ENCODE data around the gene DYSF. TPM values are rescaled to one million over a fixed set of nuclear protein-coding genes. Genes with fewer than 3 reads are reported as not detected.
A peak's percentile ranks its signal among the peaks of the same experiment; 100 is the strongest.

DYSF gene
- total and polyA plus RNA-seq, 2 donors from 2014 or later = 11.3 to 19.8 TPM

DNA sequence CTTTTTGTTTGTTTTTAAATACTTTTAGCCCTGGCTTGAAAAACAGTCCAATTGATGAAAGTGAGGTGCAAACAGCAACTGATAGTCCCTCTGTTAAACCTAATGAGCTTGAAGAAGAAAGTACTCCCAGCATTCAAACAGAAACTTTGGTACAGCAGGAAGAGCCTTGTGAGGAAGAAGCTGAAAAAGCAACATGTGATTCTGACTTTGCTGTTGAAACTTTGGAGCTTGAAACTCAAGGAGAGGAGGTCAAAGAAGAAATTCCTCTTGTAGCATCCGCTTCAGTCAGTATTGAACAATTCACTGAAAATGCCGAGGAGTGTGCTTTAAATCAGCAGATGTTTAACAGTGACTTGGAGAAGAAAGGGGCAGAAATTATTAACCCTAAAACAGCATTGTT lies 30.6 kb upstream of the DYSF start:
- intact Hi-C loops (cut with DNase I) = no loop called here
- no peaks in the 10 kb centered on the region for H3K4me1 ChIP-seq (ENCODE audit: control insufficient read depth in 2 of 3, insufficient read depth in 2 of 3, low read depth in 1 of 3, low read length in 3 of 3)
- H3K36me3 ChIP-seq (ENCODE audit: control insufficient read depth in 2 of 3, insufficient read depth in 3 of 3, low read length in 3 of 3) = peaks cover 5 to 28% (median 16%) of the 10 kb centered on the region in 3 donors
- no peaks in the 10 kb centered on the region for H3K9me3 ChIP-seq (ENCODE audit: control insufficient read depth in 2 of 3, insufficient read depth in 1 of 3, low read length in 3 of 3)
- no peak overlapping the region for H3K4me3 ChIP-seq (ENCODE audit: low read length in 3 of 3)
- FAIRE-seq (no peak), DNase-seq (no peak)
- H3K27ac ChIP-seq (ENCODE audit: low read depth in 2 of 2, low read length in 2 of 2) = no peak overlapping the region
- no peaks in the 10 kb centered on the region for H3K27me3 ChIP-seq (ENCODE audit: control insufficient read depth, insufficient read depth, low read length)
- no peak overlapping the region for H3K9ac ChIP-seq (ENCODE audit: low read length in 3 of 3)
- TF ChIP-seq, protein P1, sequence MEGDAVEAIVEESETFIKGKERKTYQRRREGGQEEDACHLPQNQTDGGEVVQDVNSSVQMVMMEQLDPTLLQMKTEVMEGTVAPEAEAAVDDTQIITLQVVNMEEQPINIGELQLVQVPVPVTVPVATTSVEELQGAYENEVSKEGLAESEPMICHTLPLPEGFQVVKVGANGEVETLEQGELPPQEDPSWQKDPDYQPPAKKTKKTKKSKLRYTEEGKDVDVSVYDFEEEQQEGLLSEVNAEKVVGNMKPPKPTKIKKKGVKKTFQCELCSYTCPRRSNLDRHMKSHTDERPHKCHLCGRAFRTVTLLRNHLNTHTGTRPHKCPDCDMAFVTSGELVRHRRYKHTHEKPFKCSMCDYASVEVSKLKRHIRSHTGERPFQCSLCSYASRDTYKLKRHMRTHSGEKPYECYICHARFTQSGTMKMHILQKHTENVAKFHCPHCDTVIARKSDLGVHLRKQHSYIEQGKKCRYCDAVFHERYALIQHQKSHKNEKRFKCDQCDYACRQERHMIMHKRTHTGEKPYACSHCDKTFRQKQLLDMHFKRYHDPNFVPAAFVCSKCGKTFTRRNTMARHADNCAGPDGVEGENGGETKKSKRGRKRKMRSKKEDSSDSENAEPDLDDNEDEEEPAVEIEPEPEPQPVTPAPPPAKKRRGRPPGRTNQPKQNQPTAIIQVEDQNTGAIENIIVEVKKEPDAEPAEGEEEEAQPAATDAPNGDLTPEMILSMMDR (IDR thresholded peaks at IDR 0.05; ENCODE audit: borderline replicate concordance, extremely low read depth, insufficient read depth) = no peak

DNA sequence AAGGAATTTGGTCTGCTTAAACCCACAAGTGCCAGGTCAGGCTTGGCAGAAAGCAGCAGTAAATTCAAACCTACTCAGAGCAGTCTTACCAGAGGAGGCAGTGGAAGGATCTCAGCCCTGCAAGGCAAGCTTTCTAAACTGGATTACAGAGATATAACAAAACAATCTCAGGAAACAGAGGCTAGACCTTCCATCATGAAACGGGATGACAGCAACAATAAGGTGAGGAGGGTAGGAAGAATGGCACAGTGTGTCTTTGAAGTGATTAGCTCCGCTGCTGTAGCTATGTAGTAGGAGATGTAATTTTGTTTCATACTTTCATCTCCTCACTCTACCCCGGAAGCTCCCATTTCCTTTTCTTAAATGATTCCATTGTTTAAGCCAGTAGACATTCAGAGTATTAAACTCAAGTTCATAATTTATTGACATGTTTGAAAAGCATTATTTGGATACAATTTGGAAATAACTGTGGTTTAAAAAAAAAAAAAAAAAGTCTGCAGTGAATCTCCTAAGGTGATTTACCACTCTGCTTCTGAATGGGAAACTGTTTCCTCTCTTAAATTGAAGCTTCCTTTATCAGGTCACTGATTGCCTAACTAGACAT lies 29.4 kb upstream of the DYSF start:
- no peaks in the 10 kb centered on the region for H3K27me3 ChIP-seq (ENCODE audit: control insufficient read depth, insufficient read depth, low read length)
- H3K4me3 ChIP-seq (ENCODE audit: low read length in 3 of 3) = no peak overlapping the region
- FAIRE-seq (no peak), DNase-seq (peak in 1 of 5 donors; percentile 23)
- H3K9ac ChIP-seq (ENCODE audit: low read length in 3 of 3) = no peak overlapping the region
- peaks cover 0 to 4% (median 0%) of the 10 kb centered on the region in 3 donors for H3K4me1 ChIP-seq (ENCODE audit: control insufficient read depth in 2 of 3, insufficient read depth in 2 of 3, low read depth in 1 of 3, low read length in 3 of 3)
- H3K36me3 ChIP-seq (ENCODE audit: control insufficient read depth in 2 of 3, insufficient read depth in 3 of 3, low read length in 3 of 3) = peaks cover 12 to 31% (median 16%) of the 10 kb centered on the region in 3 donors
- H3K27ac ChIP-seq (ENCODE audit: low read depth in 2 of 2, low read length in 2 of 2) = no peak overlapping the region
- no peaks in the 10 kb centered on the region for H3K9me3 ChIP-seq (ENCODE audit: control insufficient read depth in 2 of 3, insufficient read depth in 1 of 3, low read length in 3 of 3)
- TF ChIP-seq, protein P1 (IDR thresholded peaks at IDR 0.05; ENCODE audit: borderline replicate concordance, extremely low read depth, insufficient read depth) = no peak
- intact Hi-C loops (cut with DNase I) = no loop called here

DNA sequence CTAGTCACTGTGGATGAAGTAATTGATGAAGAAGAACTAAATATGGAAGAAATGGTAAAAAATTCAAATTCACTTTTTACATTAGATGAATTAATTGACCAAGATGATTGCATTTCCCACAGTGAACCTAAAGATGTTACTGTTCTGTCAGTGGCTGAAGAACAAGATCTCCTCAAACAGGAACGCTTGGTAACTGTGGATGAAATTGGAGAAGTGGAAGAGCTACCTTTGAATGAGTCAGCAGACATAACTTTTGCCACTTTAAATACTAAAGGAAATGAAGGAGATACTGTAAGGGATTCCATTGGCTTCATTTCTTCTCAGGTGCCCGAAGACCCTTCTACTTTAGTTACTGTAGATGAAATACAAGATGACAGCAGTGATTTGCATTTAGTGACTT lies 26.6 kb upstream of the DYSF start:
- no peak for DNase-seq
- no peaks in the 10 kb centered on the region for H3K9me3 ChIP-seq (ENCODE audit: control insufficient read depth in 2 of 3, insufficient read depth in 1 of 3, low read length in 3 of 3)
- peaks cover 0 to 4% (median 0%) of the 10 kb centered on the region in 3 donors for H3K4me1 ChIP-seq (ENCODE audit: control insufficient read depth in 2 of 3, insufficient read depth in 2 of 3, low read depth in 1 of 3, low read length in 3 of 3)
- intact Hi-C loops (cut with DNase I) = no loop called here
- no peak for FAIRE-seq
- peaks cover 18 to 43% (median 25%) of the 10 kb centered on the region in 3 donors for H3K36me3 ChIP-seq (ENCODE audit: control insufficient read depth in 2 of 3, insufficient read depth in 3 of 3, low read length in 3 of 3)
- no peak overlapping the region for H3K9ac ChIP-seq (ENCODE audit: low read length in 3 of 3)
- no peak overlapping the region for H3K27ac ChIP-seq (ENCODE audit: low read depth in 2 of 2, low read length in 2 of 2)
- no peak overlapping the region for H3K4me3 ChIP-seq (ENCODE audit: low read length in 3 of 3)
- H3K27me3 ChIP-seq (ENCODE audit: control insufficient read depth, insufficient read depth, low read length) = no peaks in the 10 kb centered on the region
- TF ChIP-seq, protein P1 (IDR thresholded peaks at IDR 0.05; ENCODE audit: borderline replicate concordance, extremely low read depth, insufficient read depth) = no peak

Data from kidney (tissue), 14 donors.